WTC11 (cell line): ENCODE results near the gene CBLB.

Source experiments
- AFF4 ChIP-seq: sonication (generic); formaldehyde crosslinking; IDR thresholded peaks from 2 replicates; pipeline ENCODE4 v1.8.1; 2023; ENCODE audit warnings: mild to moderate bottlenecking, missing genetic modification reagents, borderline replicate concordance
- ATF3 ChIP-seq: sonication (generic); formaldehyde crosslinking; conservative IDR thresholded peaks from 2 replicates; pipeline ENCODE4 v1.8.1; 2022; ENCODE audit warnings: mild to moderate bottlenecking, missing genetic modification reagents
- CREB1 ChIP-seq: sonication (generic); formaldehyde crosslinking; IDR thresholded peaks from 2 replicates; pipeline ENCODE4 v1.8.0; 2023; ENCODE audit warnings: mild to moderate bottlenecking, missing genetic modification reagents
- CTCF ChIP-seq: fragments of 200-600 bp; IDR thresholded peaks from 2 replicates; pipeline ENCODE4 v1.8.0; 2022; ENCODE audit warnings: antibody characterized with exemption
- E2F5 ChIP-seq: sonication (generic); formaldehyde crosslinking; IDR thresholded peaks from 2 replicates; pipeline ENCODE4 v1.8.1; 2022; ENCODE audit warnings: mild to moderate bottlenecking, moderate library complexity, missing genetic modification reagents
- FOXP1 ChIP-seq: sonication (generic); formaldehyde crosslinking; IDR thresholded peaks from 2 replicates; pipeline ENCODE4 v1.8.0; 2022; ENCODE audit warnings: missing genetic modification reagents, mild to moderate bottlenecking, moderate library complexity, borderline replicate concordance
- KAT7 ChIP-seq: sonication (generic); formaldehyde crosslinking; IDR thresholded peaks from 2 replicates; pipeline ENCODE4 v1.8.1; 2023; ENCODE audit warnings: missing genetic modification reagents, mild to moderate bottlenecking, borderline replicate concordance
- NR2C2 ChIP-seq: sonication (generic); formaldehyde crosslinking; IDR thresholded peaks from 2 replicates; pipeline ENCODE4 v1.8.0; 2022; ENCODE audit warnings: mild to moderate bottlenecking, missing genetic modification reagents
- NR3C1 ChIP-seq: sonication (generic); formaldehyde crosslinking; conservative IDR thresholded peaks from 2 replicates; pipeline ENCODE4 v1.8.1; 2023; ENCODE audit warnings: low read depth, mild to moderate bottlenecking, missing genetic modification reagents
- SOX15 ChIP-seq: fragments of 250-450 bp; sonication (Bioruptor Pico); IDR thresholded peaks from 2 replicates; pipeline ENCODE4 v1.9.0; 2021; ENCODE audit warnings: mild to moderate bottlenecking
- ZMAT4 ChIP-seq: fragments of 250-450 bp; sonication (Bioruptor Pico); IDR thresholded peaks from 2 replicates; pipeline ENCODE4 v1.9.0; 2021; ENCODE audit warnings: mild to moderate bottlenecking
- ZNF281 ChIP-seq: sonication (generic); formaldehyde crosslinking; IDR thresholded peaks from 2 replicates; pipeline ENCODE4 v1.8.0; 2023; ENCODE audit warnings: mild to moderate bottlenecking, missing genetic modification reagents

GRCh38 chr3:105770410-105770809 lies 98.4 kb downstream of the CBLB start:
- TF ChIP-seq CTCF (no peak), FOXP1 (CRISPR knock-in tag) (no peak), ZMAT4 (CRISPR knock-in tag) (no peak), SOX15 (CRISPR knock-in tag) (no peak), CREB1 (CRISPR knock-in tag) (no peak), ATF3 (CRISPR knock-in tag) (no peak), NR2C2 (no peak), ZNF281 (CRISPR knock-in tag) (no peak), KAT7 (no peak), NR3C1 (CRISPR knock-in tag) (no peak), E2F5 (no peak), AFF4 (CRISPR knock-in tag) (no peak)
